Upper lobe of left lung (tissue), 6 donors: ENCODE data around the gene HSD17B3. TPM values are rescaled to one million over a fixed set of nuclear protein-coding genes. Genes with fewer than 3 reads are reported as not detected.

Experiments used
- ATAC-seq, 2 donors: fragments of 200-7000 bp; cut with Tn5 transposase; one replicate each; pipeline ENCODE4 v1.9.1; 2022; ENCODE audit warnings: mild to moderate bottlenecking in 2 of 2, moderate library complexity in 2 of 2; ENCODE audit not compliant: low FRiP score in 2 of 2
- DNase-seq, 2 donors: peaks; one replicate each; pipeline ENCODE4 v3.0.0-alpha.2; 2019 to 2020
- H3K27ac ChIP-seq, 4 donors: fragments of 200-600 bp; sonication (generic); one replicate each; pipeline ENCODE4 v1.5.1; 2016 to 2019
- H3K27me3 ChIP-seq, 4 donors: fragments of 200-600 bp; sonication (generic); one replicate each; pipeline ENCODE4 v1.5.1; 2017 to 2019
- H3K36me3 ChIP-seq, 4 donors: fragments of 200-600 bp; sonication (generic); one replicate each; pipeline ENCODE4 v1.5.1; 2016 to 2019
- H3K4me1 ChIP-seq, 4 donors: fragments of 200-600 bp; sonication (generic); one replicate each; pipeline ENCODE4 v1.5.1; 2018 to 2019
- H3K4me3 ChIP-seq, 4 donors: fragments of 200-600 bp; sonication (generic); one replicate each; pipeline ENCODE4 v1.5.1; 2017 to 2019; ENCODE audit warnings: mild to moderate bottlenecking in 2 of 4, moderate library complexity in 1 of 4
- H3K9me3 ChIP-seq, 4 donors: fragments of 200-600 bp; sonication (generic); one replicate each; pipeline ENCODE4 v1.5.1; 2018 to 2019
- CTCF ChIP-seq, 6 experiments: fragments of 450-650 bp in 4 of 6; fragments of 200-600 bp in 2 of 6; sonication (generic) in 2 of 6; IDR thresholded peaks; one replicate each; pipeline ENCODE4 v1.5.1; 2016 to 2019; ENCODE audit warnings: antibody characterized with exemption in 6 of 6
- EP300 ChIP-seq, 4 donors: sonication (generic); formaldehyde crosslinking; IDR thresholded peaks; one replicate each; pipeline ENCODE4 v1.5.1; 2017; ENCODE audit warnings: antibody characterized with exemption in 4 of 4, control low read depth in 2 of 4
- POLR2A ChIP-seq, 4 donors: fragments of 450-650 bp; IDR thresholded peaks; one replicate each; pipeline ENCODE4 v1.5.1; 2016 to 2017; ENCODE audit warnings: antibody characterized with exemption in 4 of 4, mild to moderate bottlenecking in 2 of 4
- POLR2AphosphoS5 ChIP-seq, 2 donors: sonication (generic); formaldehyde crosslinking; IDR thresholded peaks; one replicate each; pipeline ENCODE4 v1.5.1; 2017; ENCODE audit warnings: antibody characterized with exemption in 2 of 2
- WGBS, 2 donors: methylation state at CpG; one replicate each; pipeline ENCODE4 v1.1.5; 2017 to 2018; 5-methylcytosine and 5-hydroxymethylcytosine counted together
- total RNA-seq, 6 donors: library from RNA; depleted of rRNA in 4 of 6; stranded (reverse); fragments of >200 nt in 4 of 6; gene quantifications; one replicate each; pipeline versions ENCODE4 v1.1.0 to v1.2.1, GENCODE V29; 2016 to 2021
- donor health status: DM: no; HTN: no; CAD: no; lungs with moderate emphysema.
- donor health status: DM: no; HTN: yes; CAD: no; lungs with severe emphysema.

Gene HSD17B3
- total RNA-seq, 6 donors from 2014 or later: 1.0 to 7.3 (median 1.0) TPM; not detected in 3

GRCh38 chr9:96274939-96275338, 27.0 kb downstream of the HSD17B3 start:
- H3K27ac ChIP-seq: no peak overlapping the region
- no peaks in the 10 kb centered on the region for H3K36me3 ChIP-seq
- ATAC-seq (no peak), DNase-seq (no peak)
- WGBS, 2 donors: 65 to 78% methylated on average over 2 of the region's 2 CpGs
- no peak overlapping the region for H3K4me3 ChIP-seq
- peaks cover 0 to 22% (median 17%) of the 10 kb centered on the region in 4 donors for H3K9me3 ChIP-seq
- no peaks in the 10 kb centered on the region for H3K4me1 ChIP-seq
- H3K27me3 ChIP-seq: no peaks in the 10 kb centered on the region
- no peak for TF ChIP-seq POLR2AphosphoS5 (IDR thresholded peaks at IDR 0.05)
- TF ChIP-seq EP300 (IDR thresholded peaks at IDR 0.05): no peak
- no peak for TF ChIP-seq CTCF (IDR thresholded peaks at IDR 0.05)
- no peak for TF ChIP-seq POLR2A (IDR thresholded peaks at IDR 0.05)

DNA sequence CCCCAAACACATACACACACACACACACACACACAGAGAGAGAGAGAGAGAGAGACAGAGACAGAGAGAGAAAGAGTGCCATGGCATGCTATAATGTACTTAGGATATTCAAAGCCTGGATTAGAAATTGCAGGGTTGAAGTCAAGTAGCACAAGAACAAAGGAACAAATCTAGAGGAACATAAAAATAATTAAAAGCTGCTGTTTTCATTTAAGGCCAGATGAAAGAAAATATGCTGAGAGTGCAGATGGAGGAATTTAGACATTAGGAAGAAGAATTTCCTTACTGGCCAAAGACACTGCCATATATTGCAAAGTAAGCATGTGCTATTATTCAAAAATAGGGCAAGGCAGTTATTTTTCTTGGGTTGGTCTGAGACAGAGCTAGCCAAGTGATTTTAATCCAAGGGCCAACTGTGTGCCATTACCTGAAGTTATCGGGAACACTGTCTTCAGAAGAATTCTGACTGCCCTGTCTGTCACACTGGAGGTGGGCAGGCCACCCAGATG, 31.7 kb downstream of the HSD17B3 start:
- TF ChIP-seq EP300 (IDR thresholded peaks at IDR 0.05) (no peak), POLR2AphosphoS5 (IDR thresholded peaks at IDR 0.05) (no peak), POLR2A (IDR thresholded peaks at IDR 0.05) (no peak)
- 50 to 89% methylated on average over 1 of the region's 1 CpG for WGBS, 2 donors
- no peak for DNase-seq
- Histone ChIP-seq H3K4me3 (no peak overlapping the region), H3K27ac (no peak overlapping the region), H3K9me3 (peaks cover 0 to 18% (median 14%) of the 10 kb centered on the region in 4 donors), H3K36me3 (no peaks in the 10 kb centered on the region), H3K27me3 (no peaks in the 10 kb centered on the region), H3K4me1 (no peaks in the 10 kb centered on the region)
- ATAC-seq: no peak

DNA sequence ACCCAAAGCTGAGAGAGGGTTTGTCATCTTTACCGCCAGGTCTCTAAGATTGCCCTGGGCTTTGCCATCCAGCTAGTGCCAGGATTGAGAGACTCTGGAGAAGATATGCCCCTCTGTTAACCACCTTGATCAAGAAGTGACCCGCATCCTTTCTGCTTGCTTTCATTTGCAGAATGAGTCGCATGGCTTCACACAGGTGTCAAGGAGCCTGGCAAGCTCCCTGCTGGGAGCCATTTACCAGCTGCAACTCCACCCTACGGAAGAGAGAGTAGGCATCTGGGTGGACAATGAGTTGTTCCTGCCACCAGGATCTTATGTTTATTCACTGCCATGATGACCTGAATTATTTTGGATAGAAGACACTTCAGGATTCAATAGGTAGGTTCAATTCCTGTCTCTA, 43.0 kb downstream of the HSD17B3 start:
- no peak overlapping the region for H3K27ac ChIP-seq
- DNase-seq (no peak), ATAC-seq (no peak)
- no peaks in the 10 kb centered on the region for H3K36me3 ChIP-seq
- H3K9me3 ChIP-seq: no peaks in the 10 kb centered on the region
- TF ChIP-seq CTCF (IDR thresholded peaks at IDR 0.05) (no peak), POLR2AphosphoS5 (IDR thresholded peaks at IDR 0.05) (no peak), POLR2A (IDR thresholded peaks at IDR 0.05) (no peak), EP300 (IDR thresholded peaks at IDR 0.05) (no peak)
- H3K27me3 ChIP-seq: no peaks in the 10 kb centered on the region
- 95 to 96% methylated on average over 4 of the region's 4 CpGs for WGBS, 2 donors
- H3K4me1 ChIP-seq: no peaks in the 10 kb centered on the region
- H3K4me3 ChIP-seq: no peak overlapping the region

DNA sequence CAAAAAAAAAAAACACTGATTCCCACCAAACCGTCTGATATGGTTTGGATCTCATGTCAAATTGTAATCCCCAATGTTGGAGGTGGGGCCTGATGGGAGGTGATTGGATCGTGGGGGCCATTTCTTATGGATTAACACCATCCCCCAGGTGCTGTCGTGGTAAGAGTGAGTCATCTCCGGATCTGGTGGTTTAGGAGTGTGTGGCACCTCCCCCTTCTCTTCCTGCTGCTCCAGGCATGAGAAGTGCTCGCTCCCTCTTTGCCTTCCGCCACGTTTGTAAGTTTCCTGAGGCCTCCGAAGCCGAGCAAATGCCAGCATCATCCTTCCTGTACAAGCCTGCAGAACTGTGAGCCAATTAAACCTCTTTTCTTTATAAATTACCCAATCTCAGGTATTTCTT, 45.2 kb downstream of the HSD17B3 start:
- DNase-seq (no peak), ATAC-seq (no peak)
- no peaks in the 10 kb centered on the region for H3K27me3 ChIP-seq
- no peaks in the 10 kb centered on the region for H3K9me3 ChIP-seq
- TF ChIP-seq EP300 (IDR thresholded peaks at IDR 0.05) (no peak), POLR2AphosphoS5 (IDR thresholded peaks at IDR 0.05) (no peak), CTCF (IDR thresholded peaks at IDR 0.05) (no peak), POLR2A (IDR thresholded peaks at IDR 0.05) (no peak)
- no peaks in the 10 kb centered on the region for H3K4me1 ChIP-seq
- 39 to 55% methylated on average over 9 of the region's 9 CpGs for WGBS, 2 donors
- H3K27ac ChIP-seq: no peak overlapping the region
- H3K4me3 ChIP-seq: no peak overlapping the region
- no peaks in the 10 kb centered on the region for H3K36me3 ChIP-seq

GRCh38 chr9:96255698-96256097, 46.3 kb downstream of the HSD17B3 start:
- TF ChIP-seq POLR2A (IDR thresholded peaks at IDR 0.05): no peak
- Histone ChIP-seq H3K9me3 (no peaks in the 10 kb centered on the region), H3K36me3 (no peaks in the 10 kb centered on the region), H3K27ac (no peak overlapping the region), H3K27me3 (no peaks in the 10 kb centered on the region), H3K4me1 (no peaks in the 10 kb centered on the region), H3K4me3 (no peak overlapping the region)
- WGBS, 2 donors: 81 to 84% methylated on average over 18 of the region's 18 CpGs
- ATAC-seq: peak in 1 of 2 donors; percentile 51
- DNase-seq: no peak

GRCh38 chr9:96253059-96253696, 48.8 kb downstream of the HSD17B3 start:
- no peak for ATAC-seq
- no peaks in the 10 kb centered on the region for H3K4me1 ChIP-seq
- DNase-seq: no peak
- TF ChIP-seq POLR2AphosphoS5 (IDR thresholded peaks at IDR 0.05): no peak
- no peak for TF ChIP-seq CTCF (IDR thresholded peaks at IDR 0.05)
- no peak for TF ChIP-seq EP300 (IDR thresholded peaks at IDR 0.05)
- no peak for TF ChIP-seq POLR2A (IDR thresholded peaks at IDR 0.05)
- H3K27me3 ChIP-seq: no peaks in the 10 kb centered on the region
- no peak overlapping the region for H3K27ac ChIP-seq
- no peaks in the 10 kb centered on the region for H3K36me3 ChIP-seq
- no peak overlapping the region for H3K4me3 ChIP-seq
- 65 to 78% methylated on average over 9 to 11 of the region's 11 CpGs for WGBS, 2 donors
- no peaks in the 10 kb centered on the region for H3K9me3 ChIP-seq
